ENCODE results near the gene TEPSIN.
A peak's percentile ranks its signal among the peaks of the same experiment; 100 is the strongest.

The TEPSIN gene

DNA sequence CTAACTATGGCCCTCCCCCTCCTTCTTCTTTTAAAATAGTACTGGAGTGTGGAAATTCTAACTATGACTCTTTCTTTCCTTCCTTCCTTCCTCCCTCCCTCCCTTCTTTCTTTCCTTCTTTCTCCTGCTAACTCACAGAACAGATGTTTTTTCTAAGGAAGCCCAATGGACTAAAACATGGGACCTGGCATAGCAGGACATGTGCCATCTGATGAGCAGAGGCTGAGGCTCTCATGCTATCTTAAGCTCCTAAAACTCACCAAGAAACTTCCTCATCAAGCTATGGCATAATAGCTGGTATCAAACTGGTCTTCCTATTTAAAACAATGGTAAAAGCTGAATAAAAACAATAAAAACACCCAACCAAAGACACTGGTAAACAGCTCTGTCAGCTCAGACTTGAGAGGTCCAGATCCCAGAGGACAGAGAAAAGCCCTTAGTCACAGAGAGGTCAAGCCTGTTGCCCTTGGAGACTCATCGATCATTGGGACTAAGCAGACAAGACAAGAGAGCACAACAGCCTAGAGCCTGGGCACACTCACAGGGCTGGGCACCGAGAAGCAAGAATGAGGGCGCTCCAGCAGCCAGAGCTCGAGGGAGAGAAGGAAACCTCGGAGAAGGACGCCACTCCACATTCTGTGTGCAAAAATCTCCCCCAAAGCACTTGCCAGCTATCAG lies 28.7 kb upstream of the TEPSIN start:
- no peak for DNase-seq

DNA sequence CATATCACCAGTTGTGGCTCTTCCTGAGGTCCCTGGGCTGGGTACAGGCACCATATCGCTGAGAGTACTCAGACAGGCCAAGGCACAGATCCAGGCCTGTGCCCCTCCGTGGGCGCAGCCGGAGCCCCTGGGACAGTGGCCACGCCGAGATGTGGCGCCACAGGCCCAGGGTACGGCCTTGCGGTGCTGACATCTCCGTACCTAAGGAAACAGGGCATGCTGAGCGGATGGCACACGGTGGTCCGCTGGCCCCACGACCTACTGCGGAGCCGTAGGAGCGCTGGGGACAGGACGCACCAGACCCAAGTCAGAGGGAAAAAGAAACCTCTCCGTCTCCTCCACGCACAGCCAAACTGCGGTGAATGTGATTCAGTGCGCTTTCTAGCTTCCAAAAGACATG lies 26.7 kb upstream of the TEPSIN start:
- no peak for DNase-seq

DNA sequence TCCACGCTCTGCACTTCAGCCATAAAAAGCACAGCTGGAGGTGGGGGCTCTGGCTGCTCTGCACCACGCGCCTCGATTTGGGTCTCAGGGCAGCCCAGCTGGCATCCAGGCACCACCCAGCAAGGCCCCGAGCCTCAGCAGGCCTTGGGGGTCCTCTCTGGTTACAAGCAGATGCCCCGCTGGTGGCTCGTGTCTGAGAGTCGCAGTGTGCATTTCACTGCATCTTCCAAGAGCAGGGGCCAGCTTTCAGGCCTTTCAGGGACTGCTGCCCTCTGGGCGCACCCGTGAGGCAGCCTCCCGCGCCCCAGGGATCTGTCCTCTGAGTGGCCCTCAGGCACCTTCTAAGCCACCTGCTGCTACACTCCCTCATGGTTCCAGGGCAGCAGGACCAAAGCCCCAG lies 25.8 kb upstream of the TEPSIN start:
- DNase-seq: no peak

DNA sequence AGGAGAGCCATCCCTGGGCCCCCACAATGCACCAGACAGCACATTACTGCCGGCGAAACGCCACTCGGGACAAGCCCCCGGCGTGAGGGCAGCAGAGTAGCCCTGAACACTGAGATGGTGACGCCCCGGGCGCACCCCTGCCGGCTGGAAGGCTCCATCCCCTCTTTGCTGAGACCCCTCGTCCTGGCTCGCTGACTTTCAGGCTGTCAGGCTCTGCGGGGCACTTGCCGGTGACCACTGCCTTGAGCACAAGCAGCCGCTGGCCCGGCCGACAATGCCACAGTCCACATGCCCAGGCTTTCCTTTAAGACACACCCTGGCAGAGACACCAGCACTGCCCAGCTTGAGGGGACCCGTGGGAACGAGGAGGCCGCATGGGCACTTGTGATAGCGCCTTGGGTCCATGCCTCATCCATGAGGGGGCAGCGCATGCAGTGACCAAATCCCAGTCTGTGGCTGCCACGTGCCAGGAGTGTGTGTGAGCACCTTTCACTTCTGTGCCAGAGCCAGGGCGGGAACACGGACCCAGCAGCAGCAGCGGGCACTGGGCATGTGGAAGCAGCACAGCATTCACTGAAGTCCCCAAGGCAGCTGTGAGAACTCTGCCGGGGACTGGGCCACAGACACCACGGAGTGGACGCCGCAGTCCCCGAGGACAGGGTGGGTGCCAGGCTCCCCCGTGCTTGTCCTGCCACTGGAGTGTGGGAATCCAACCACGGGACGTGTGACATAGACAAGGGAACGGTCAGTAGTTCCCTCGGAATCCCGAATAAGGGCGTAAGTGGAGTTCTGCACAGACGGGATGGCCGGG lies 24.7 kb upstream of the TEPSIN start:
- DNase-seq: no peak

DNA sequence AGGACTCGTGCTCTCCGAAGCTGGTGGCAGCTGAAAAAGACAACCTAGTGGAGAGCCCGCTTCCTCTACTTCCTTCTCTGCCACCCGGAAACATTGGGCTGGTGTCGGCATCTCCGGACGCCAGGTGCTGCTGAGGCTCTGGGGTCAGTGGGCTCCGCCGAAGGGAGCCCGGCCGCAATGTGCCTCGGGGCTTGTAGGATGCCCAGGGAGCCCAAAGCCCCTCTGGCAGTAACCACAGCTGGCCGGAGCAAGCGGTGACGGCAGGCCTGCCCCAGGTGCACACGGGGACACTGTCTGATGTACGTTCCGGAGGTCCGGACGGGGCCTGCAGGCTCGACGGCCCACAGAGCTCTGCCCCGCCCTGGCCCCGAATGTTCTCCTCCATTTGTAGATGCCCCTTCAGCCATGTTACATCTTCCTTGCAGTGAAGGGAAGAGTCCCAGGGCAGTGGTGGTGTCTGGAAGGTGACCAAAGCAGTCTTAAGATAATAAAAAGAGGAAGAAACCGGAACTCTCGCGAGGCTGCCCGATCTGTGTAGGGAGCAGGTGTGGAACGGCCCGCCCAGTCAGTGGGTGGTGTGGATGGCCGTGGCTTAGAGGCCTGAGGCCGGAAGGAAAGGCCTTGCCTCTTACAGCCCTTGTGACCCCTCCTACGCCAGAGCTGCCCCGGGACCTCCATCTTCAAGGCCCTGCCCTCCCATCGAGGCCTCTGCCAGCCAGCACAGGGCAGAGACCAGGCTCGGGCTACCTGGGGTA lies 22.9 kb upstream of the TEPSIN start:
- DNase-seq: no peak

DNA sequence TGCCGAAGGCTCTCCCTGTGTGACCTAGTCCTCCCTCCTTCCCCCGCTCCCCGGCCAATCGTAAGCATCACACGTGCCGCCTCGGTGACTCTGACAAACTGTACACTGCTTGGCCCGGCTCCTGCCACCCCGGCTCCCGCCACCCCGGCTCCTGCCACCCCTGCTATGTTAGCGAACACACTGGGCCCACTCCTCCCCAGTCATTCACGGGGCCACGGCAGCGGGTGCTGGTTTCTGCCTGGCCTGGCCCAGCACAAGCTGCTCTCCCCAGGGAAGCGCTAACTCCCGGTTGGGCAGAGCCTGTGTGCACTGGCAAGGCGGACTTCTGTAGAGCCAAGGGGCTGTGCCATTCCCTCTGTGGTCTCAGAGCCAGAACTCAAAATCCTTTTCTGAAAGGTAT lies 22.2 kb upstream of the TEPSIN start:
- DNase-seq: no peak

DNA sequence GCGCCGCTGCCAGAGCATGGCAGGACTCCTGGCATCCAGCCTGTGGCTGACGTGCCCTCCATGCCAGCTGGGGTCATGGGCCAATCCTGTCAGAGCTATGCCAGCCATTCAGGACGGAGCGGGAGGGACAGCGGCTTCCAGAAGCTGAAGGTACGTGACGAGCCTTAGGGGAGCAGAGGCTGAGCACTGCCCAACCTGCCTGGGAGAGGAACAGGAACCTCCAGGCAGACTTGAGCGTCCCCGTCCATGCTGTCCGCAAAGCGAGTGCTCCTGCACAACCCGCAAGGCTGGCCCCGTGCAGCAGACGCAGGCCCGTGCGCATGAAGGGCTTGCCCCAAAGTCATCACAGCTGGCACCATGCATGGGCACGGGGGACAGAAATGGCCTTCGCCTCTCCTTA lies 21.8 kb upstream of the TEPSIN start:
- DNase-seq: no peak

DNA sequence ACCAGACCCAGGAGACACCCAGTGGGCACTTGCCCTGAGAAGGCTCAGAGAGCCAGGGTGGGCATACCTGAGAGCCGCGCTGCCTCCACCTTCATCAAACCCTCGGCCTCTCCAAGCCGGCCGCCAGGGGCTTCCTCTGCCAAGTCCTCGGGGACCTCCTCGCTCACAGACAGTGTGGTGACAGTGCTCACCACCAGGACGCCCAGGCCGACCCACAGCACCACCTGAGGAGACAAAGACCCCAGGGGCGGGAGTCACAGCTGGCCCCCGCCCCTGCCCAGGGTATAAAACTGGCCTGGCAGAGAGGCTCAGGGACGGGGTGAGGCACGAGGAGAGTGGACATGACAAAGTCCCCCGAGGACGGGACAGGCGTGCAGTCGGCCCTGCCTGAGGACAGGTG lies 21.3 kb upstream of the TEPSIN start:
- DNase-seq: no peak

DNA sequence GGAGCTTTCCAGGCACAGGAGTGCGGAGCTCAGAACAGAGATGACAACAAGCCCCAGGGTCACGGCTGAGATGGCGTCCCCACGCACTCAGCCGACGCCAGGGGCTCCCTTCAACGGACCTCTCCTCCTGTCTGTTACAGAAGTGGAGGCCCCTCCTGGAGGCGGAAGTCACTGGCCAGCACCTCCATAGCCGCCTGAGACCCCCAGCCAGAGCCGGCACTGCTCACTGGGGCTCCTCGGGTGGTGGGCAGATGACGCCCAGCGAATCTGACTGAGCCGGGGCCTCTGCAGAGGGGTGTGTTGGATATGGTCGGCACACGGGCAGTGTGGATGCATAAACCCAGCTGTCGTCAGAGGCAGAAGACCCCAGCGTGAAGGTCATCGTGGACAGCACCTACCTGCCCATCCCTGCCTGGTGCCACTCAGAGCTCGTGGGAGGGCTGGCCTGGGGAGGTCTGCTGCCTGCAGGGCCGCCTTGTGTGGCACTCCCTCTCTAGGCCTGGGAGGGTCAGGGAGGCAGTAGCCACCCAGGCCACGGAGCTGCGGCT lies 20.3 kb upstream of the TEPSIN start:
- no peak for DNase-seq

DNA sequence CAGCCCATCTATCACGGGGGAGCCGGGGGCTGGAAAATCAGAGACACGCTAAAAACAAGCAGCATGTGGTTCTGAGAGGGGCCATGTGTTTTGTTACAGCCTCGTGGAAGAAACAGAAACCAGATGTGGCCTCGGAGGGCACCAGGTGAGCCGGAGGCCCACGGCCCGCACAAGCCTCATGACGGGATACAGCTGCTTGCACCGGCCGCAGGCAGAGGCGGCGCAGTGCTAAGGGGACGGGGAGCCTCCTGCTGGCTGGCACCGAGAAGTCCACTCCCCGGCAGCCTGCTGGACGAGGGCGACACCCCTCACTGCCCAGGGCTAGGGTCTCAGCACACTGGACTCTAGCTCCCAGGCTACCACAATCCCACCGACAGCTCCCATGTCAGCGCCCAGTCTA lies 19.4 kb upstream of the TEPSIN start:
- DNase-seq: no peak

DNA sequence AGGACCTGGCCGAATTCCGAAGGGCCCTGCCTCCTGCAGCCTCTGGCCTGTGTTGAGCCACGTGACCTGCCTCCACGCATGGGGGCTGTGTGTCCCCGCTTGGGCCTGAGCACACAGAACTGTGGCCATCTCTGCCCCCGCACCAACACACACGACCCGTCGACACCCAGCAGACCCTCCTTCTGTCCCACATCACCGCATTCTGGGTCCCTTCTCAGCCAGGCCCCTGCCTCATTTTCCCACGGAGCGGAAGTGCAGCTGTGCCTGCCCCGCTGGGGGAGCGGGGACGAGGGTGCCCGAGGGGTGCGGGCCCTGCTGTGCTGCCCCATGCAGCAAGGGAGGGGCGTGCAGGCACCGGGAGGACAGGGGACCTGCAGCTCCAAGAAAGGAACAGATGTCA lies 18.7 kb upstream of the TEPSIN start:
- DNase-seq: no peak

DNA sequence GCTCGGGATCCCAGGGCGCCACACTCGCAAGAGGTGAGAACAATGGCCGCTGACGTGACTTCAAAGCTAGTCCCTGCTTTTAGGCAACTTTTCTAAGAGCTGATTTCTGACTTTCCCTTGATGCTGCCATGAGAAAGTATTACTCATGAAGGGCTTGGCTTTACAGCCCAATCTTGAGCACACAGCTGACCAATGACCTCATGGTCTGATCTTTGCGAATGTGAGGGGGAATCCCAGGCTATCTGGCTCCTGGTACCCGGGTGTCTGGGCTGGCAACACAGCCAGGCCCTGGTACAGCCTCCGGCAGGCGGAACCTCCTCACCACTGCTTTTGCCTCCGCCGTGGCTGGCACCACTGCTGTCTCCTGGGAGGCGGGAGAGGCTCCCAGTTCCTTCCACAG lies 17.8 kb upstream of the TEPSIN start:
- no peak for DNase-seq

DNA sequence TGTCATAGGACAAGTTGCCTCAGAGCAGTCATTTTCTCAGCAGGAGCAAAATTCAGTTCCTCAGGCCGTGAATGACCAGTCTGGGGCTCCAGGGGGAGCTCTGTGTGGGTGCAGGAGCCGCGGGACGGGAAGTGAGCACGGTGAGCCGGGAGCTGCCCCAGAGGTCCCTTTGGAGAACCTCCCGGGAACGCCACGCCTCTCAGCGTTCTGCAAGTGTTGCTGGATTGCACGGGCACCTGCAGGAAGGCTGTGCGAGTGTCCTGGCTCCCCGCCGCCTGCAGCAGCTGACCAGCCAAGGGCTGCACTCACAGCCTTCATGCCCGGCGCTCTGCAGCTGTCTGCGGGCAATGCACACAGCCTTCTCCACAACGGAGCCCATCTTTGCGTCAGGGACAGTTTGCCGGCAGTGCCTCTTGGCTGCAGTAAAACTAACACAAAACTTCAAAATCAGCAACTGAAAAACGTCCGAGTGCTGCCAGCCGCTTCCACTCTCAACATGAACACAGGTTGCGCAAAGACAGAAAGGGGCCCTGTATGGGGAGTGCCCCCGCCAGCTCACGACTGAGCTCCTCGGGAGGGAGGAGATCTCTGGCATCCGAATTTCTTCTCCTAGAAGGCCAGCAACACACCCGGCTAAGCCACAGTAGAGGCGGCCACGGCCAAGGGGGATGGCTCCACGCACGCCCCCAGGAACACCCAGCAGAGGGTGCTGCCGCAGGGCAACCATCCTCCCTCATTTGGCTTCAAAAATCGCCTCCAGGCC lies 16.3 kb upstream of the TEPSIN start:
- peak; percentile 92 for DNase-seq

DNA sequence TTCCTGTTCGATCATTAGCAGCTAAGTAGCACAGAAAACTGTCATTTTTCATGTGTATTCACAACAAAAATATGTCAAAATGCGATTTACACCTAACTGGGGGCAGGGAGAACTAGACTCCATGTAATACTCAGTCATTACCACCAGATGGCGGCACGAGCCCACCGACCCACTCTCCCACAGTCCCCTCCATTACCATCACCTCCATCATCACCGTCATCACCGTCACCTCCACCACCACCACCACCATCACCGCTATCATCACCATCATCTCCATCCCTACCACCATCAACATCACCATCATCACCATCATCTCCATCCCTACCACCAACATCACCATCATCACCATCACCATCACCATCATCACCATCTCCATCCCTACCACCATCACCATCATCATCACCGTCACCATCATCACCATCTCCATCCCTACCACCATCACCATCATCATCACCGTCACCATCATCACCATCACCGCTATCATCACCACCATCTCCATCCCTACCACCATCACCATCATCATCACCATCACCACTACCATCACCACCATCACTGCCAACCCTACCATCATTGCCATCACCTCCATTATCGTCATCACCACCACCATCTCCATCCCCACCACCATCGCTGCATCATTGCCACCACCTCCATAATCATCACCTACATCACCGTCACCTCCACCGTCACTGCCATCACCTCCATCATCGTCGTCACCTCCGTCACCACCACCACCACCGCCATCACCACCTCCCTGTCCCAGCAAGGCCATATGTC lies 14.7 kb upstream of the TEPSIN start:
- DNase-seq: no peak

DNA sequence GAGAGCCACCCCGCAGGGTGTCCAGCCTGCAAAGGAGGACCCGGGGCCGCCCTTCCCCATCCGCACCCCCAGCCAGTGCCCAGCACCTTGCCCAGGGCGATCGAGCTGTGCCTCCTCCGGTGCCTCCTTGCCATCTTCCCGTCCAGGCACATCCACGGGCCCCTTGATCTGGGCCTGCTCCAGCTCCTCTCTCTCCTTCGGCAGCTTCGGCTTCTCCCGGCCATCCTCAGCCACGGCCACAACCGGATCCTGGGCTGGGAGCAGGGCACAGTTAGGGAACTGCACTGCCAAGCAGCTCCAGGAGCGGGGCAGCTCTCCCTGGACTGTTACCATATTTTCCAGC lies 14.1 kb upstream of the TEPSIN start:
- no peak for DNase-seq

DNA sequence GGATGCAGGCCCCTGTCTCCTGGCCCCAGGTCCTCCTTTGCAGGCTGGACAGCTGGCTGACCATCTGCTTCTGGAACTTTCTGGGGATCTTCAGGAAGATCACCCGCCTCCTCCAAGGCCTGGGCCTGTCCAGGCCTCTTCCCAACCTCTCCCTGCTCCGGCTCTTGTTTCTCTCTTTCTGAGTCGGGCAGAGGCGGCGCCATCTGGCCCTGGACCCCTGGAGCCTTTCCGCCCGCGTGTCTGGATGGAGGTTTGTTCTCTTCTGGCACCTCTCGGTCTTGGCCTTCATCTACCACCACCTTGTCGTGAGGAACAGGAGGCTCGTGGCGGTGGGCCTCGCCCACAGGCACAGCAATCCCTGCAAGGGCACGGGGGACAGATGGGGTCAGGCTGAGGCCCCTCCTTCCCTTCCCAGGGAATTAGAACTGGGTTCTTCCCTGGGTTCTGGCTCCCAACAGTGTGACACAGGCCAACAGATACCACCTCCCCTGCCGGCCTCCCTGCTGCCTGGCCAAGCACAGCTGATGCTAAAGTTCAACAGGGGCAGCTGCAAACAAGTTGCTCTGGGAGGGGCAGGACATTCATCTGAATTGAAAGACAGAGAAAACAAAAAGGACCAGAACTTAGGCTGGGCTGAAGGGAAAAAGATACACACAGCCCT lies 13.6 kb upstream of the TEPSIN start:
- DNase-seq: no peak

DNA sequence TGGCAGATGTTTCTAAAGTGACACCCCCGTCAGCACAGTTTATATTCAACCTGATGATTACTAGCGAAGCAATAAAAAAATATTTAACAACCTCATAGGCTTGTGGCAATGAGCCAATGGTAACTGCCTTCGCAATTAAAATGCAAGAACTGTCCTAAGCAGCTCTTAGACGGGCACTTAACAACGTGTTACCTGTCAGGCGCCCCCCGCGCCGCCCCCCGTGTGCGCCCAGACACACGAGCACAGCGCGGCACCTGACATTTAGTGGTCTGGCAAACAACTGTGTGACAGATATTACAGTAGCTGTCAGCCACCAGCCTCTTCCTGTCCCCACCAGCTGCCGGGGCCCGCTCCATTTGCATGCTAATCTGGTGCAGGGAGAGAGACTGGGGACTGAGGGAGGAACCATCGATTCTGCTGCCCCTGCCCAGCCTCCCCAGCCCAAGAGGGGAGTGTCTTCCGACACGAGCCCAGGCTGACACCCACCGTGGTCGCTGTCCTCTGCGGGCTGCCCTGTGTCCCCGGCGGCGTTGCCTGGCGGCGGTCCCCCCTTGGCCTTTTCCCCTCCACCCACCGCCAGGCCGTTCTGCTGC lies 12.9 kb upstream of the TEPSIN start:
- peak; percentile 64 for DNase-seq

DNA sequence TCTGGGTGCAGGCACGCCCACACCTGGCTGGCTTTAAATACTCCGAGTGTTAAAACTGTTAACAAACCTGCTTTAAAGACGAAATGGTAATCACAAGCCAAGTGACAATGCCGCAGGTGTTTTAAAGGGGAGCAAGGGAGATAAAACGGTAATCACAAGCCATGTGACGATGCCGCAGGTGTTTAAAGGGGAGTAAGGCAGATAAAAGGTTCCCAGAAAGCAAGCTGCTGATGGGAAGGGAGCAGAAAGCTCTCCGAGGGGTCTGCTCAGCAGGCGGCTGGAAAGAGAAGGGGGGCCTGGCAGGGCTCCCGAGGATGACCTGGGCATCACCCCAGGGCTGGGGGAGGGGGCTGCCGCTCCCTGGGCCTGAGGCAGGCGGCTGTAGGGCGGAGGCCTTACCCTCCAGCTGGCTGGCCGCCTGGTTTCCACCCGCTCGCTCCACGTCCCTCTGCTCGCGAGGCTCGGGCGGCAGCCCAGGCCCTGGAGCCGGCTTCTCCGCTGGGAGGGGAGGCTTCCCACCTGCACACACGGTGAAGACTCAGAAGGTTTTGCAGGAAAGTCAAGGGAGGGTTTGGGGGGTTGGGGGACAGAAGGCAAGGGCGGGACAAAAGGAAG lies 12.3 kb upstream of the TEPSIN start:
- no peak for DNase-seq

DNA sequence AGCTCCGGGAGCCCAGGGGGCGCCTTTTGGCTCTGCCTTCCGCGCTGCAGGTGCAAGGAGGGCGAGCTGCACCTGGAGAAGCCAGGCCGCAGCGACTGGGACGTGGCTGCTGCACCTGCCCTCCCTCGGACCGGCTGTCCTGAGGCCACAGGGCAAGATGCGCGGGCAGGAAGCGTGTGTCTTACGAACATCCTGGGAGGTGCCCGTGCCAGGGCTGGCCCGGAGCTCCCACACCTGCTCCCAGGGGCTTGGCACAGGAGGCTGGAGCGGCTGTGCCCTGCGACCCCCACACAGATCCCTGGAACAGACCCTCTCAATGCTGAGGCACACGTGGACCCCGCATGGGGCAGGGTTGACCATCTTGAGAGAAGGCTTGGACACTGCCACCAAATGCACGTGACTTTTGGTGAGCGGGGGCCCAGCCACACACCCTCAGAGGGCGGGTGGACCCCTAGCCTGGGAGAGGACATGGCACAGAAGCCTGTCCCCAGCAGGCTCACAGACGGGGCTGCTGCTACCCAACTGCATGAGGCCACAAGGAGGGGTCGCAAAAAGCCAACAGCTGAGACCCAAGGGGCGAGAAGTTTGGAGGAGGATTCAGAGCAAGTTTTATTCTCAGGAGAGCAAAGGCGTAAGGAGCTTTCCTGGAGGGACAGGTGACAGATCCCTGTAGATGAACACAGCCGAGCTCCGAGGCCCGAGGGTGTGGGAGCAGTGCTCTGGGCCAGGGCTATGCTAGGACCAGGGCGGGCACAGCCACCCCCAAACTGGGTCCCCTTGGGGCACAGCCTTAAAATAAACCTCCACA lies 11.6 kb upstream of the TEPSIN start:
- no peak for DNase-seq

Data from NCI-H510A (cell line).